ENCODE measurements around the gene RCAN1. TPM values are rescaled to one million over a fixed set of nuclear protein-coding genes. Genes with fewer than 3 reads are reported as not detected.
"Not testable (repeated sequence)": the region's sequence is repeated elsewhere in the genome, so short reads cannot be mapped to it uniquely, and the experiment has no call there.

The RCAN1 gene
- total and polyA plus RNA-seq, 9 of the 15 experiments (the other 6 are each of a cell fraction or from before 2014, with no cell fraction given), result 4.4 to 16.5 (median 12.3) TPM

GRCh38 chr21:34554670-34555069 is 60.2 kb downstream of the RCAN1 start:
- H3K79me2 ChIP-seq (ENCODE audit: control insufficient read depth, insufficient read depth, low read length); FAIRE-seq; H2AFZ ChIP-seq (ENCODE audit: low read depth, low read length); H3K4me3 ChIP-seq; H3K9me3 ChIP-seq (replicated peaks; ENCODE audit: control insufficient read depth, insufficient read depth, low read depth, low read length); CTCF ChIA-PET (ENCODE audit: low intra/inter-chr PET ratio); H3K27ac ChIP-seq (ENCODE audit: extremely low read depth, low read depth, low read length); ATAC-seq; H3K36me3 ChIP-seq (ENCODE audit: control insufficient read depth, insufficient read depth, low read length); H3K27me3 ChIP-seq (ENCODE audit: control insufficient read depth in 2 of 2, insufficient read depth in 2 of 2, low read length in 2 of 2); H4K20me1 ChIP-seq (replicated peaks; ENCODE audit: control insufficient read depth, insufficient read depth, low read length); H3K9ac ChIP-seq (ENCODE audit: insufficient read depth in 1 of 2, low read depth in 2 of 2, low read length in 2 of 2); H3K9me1 ChIP-seq (ENCODE audit: control insufficient read depth, insufficient read depth, low read length); H3K4me1 ChIP-seq (replicated peaks in 1 of 2; ENCODE audit: control insufficient read depth in 2 of 2, insufficient read depth in 2 of 2, low read length in 2 of 2); BruUV-seq (replicated peaks); intact Hi-C loops (cut with micrococcal nuclease); in situ Hi-C loops (cut with MboI); H3K4me2 ChIP-seq (ENCODE audit: insufficient read depth, low read length); DNase-seq (ENCODE audit: extremely low read depth in 1 of 4, low spot score in 3 of 4): not testable (repeated sequence)
- POLR2A ChIA-PET, result interaction anchor here (0.7 to 0.9 kb wide), 2 partner anchors 11 to 48 kb away, joined by 3 read pairs; no protein-coding TSS in a partner anchor
- WGBS (ENCODE audit: insufficient coverage, low coverage, missing lambda C conversion rate), result 5% methylated on average over 2 of the region's 2 CpGs
- 0 out of 2 replicates have a peak, but pooled peaks have one; percentile 42 for TF ChIP-seq TRIM28 (IDR thresholded peaks at IDR 0.05)
- 0 out of 2 replicates have a peak, but pooled peaks have one; percentile 29 for TF ChIP-seq ZNF766 (CRISPR knock-in tag; conservative IDR thresholded peaks at IDR 0.05)
- peak; percentile 100 for TF ChIP-seq ZNF431 (CRISPR knock-in tag; IDR thresholded peaks at IDR 0.05)

GRCh38 chr21:34554227-34554626 is 60.7 kb downstream of the RCAN1 start:
- Histone ChIP-seq H3K27ac (ENCODE audit: extremely low read depth, low read depth, low read length) (no peak overlapping the region), H3K4me2 (ENCODE audit: insufficient read depth, low read length) (no peak overlapping the region), H3K9ac (ENCODE audit: insufficient read depth in 1 of 2, low read depth in 2 of 2, low read length in 2 of 2) (no peak overlapping the region), H2AFZ (ENCODE audit: low read depth, low read length) (no peak overlapping the region), H3K9me3 (replicated peaks; ENCODE audit: control insufficient read depth, insufficient read depth, low read depth, low read length) (no peaks in the 10 kb centered on the region; the same call in 1 of the 2 replicates), H3K36me3 (ENCODE audit: control insufficient read depth, insufficient read depth, low read length) (no peaks in the 10 kb centered on the region), H3K4me3 (no peak overlapping the region), H3K27me3 (ENCODE audit: control insufficient read depth in 2 of 2, insufficient read depth in 2 of 2, low read length in 2 of 2) (no peaks in the 10 kb centered on the region; a peak in 1 of 5 replicates), H3K79me2 (ENCODE audit: control insufficient read depth, insufficient read depth, low read length) (no peaks in the 10 kb centered on the region), H3K9me1 (ENCODE audit: control insufficient read depth, insufficient read depth, low read length) (no peaks in the 10 kb centered on the region), H3K4me1 (replicated peaks in 1 of 2; ENCODE audit: control insufficient read depth in 2 of 2, insufficient read depth in 2 of 2, low read length in 2 of 2) (no peaks in the 10 kb centered on the region; a peak in 1 of 5 replicates), H4K20me1 (replicated peaks; ENCODE audit: control insufficient read depth, insufficient read depth, low read length) (no peaks in the 10 kb centered on the region)
- in situ Hi-C loops (cut with MboI), result no loop called here
- FAIRE-seq, result no peak
- DNase-seq (ENCODE audit: extremely low read depth in 1 of 4, low spot score in 3 of 4), result no peak
- intact Hi-C loops (cut with micrococcal nuclease), result no loop called here
- no peak for ATAC-seq
- CTCF ChIA-PET (ENCODE audit: low intra/inter-chr PET ratio), result no interaction called here
- POLR2A ChIA-PET, result interaction anchor here (0.7 to 1.4 kb wide), 3 partner anchors 11 to 49 kb away, joined by 3 to 4 read pairs (median 3); no protein-coding TSS in a partner anchor
- 13% methylated on average over 4 of the region's 4 CpGs for WGBS (ENCODE audit: insufficient coverage, low coverage, missing lambda C conversion rate)
- no peak for TF ChIP-seq SMC3 (conservative IDR thresholded peaks at IDR 0.05; ENCODE audit: insufficient read depth, low read depth, low read length)
- TF ChIP-seq PHF21A (IDR thresholded peaks at IDR 0.05; ENCODE audit: borderline replicate concordance, low read depth), result no peak
- no peak for TF ChIP-seq SP1 (CRISPR knock-in tag; IDR thresholded peaks at IDR 0.05)
- TF ChIP-seq ZC3H8 (IDR thresholded peaks at IDR 0.05), result no peak
- TF ChIP-seq ZNF133 (CRISPR knock-in tag; IDR thresholded peaks at IDR 0.05), result no peak
- no peak for TF ChIP-seq COPS2 (conservative IDR thresholded peaks at IDR 0.05)
- TF ChIP-seq ZBTB49 (CRISPR knock-in tag; IDR thresholded peaks at IDR 0.05; ENCODE audit: borderline replicate concordance), result no peak
- no peak for TF ChIP-seq NUFIP1 (IDR thresholded peaks at IDR 0.05; ENCODE audit: partially characterized antibody)
- TF ChIP-seq PML (IDR thresholded peaks at IDR 0.05; ENCODE audit: low read length), result no peak
- TF ChIP-seq JUND (IDR thresholded peaks at IDR 0.05; ENCODE audit: borderline replicate concordance, low read depth, low read length), result no peak
- TF ChIP-seq JUND (tag; IDR thresholded peaks at IDR 0.05; ENCODE audit: borderline replicate concordance, low read depth, low read length), result no peak
- TF ChIP-seq KLF1 (tag; IDR thresholded peaks at IDR 0.05), result no peak
- no peak for TF ChIP-seq KLF10 (CRISPR knock-in tag; IDR thresholded peaks at IDR 0.05)
- no TSS peak for BruUV-seq (replicated peaks)
